Measurements from ENCODE around the gene KCNQ5.

DNA sequence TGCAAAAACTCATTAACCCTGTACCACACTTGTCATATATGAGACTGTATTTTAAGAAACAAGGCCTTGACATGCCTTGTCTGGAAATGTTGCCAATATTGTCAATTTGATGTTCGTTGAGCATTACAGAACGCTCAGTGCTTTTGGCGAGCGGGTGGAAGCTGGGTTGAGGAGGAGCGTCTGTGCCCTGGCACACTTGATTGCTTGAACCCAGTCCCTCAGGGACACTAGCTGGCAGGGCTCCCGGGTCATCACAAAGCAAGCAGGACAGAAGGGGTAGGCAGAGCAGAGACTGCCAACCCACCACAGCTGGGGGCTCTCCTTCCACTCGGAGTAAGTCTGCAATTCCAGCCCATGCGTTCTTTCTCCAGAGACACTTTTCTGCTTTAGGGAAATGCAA lies 317.1 kb downstream of the KCNQ5 start:
- TF ChIP-seq, protein P1, sequence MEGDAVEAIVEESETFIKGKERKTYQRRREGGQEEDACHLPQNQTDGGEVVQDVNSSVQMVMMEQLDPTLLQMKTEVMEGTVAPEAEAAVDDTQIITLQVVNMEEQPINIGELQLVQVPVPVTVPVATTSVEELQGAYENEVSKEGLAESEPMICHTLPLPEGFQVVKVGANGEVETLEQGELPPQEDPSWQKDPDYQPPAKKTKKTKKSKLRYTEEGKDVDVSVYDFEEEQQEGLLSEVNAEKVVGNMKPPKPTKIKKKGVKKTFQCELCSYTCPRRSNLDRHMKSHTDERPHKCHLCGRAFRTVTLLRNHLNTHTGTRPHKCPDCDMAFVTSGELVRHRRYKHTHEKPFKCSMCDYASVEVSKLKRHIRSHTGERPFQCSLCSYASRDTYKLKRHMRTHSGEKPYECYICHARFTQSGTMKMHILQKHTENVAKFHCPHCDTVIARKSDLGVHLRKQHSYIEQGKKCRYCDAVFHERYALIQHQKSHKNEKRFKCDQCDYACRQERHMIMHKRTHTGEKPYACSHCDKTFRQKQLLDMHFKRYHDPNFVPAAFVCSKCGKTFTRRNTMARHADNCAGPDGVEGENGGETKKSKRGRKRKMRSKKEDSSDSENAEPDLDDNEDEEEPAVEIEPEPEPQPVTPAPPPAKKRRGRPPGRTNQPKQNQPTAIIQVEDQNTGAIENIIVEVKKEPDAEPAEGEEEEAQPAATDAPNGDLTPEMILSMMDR (IDR thresholded peaks at IDR 0.05) = no peak
- no peak for TF ChIP-seq POLR2A (IDR thresholded peaks at IDR 0.05)
